AG04449 (cell line): ENCODE data around the gene PRKN.

Experiments
- CTCF ChIA-PET: fragments of 350-600 bp; formaldehyde crosslinking; extraction: SDS; loops from one replicate; lab custom pipeline; 2021; ENCODE audit warnings: antibody characterized with exemption; lab: Yijun Ruan, JAX
- POLR2A ChIA-PET: fragments of 400-600, 350-600 bp; formaldehyde crosslinking; extraction: SDS; loops from one replicate; lab custom pipeline; 2020; ENCODE audit warnings: antibody characterized with exemption, inconsistent platforms; lab: Yijun Ruan, JAX
- DNase-seq: peaks from one replicate; pipeline ENCODE4 v3.0.0-alpha.2; 2010; ENCODE audit warnings: low read depth, low spot score
- H3K4me3 ChIP-seq: 2 replicates; pipeline ENCODE4 v1.5.1; 2011; ENCODE audit warnings: low read depth, mild to moderate bottlenecking, control low read depth, low read length
- CTCF ChIP-seq: IDR thresholded peaks from one replicate; pipeline ENCODE4 v1.5.1; 2011; ENCODE audit warnings: mild to moderate bottlenecking, moderate library complexity, low read length, control low read depth, inconsistent platforms; ENCODE audit not compliant: insufficient read depth; ENCODE audit errors: missing control alignments

Gene PRKN

GRCh38 chr6:162179196-162179951 lies 548.2 kb downstream of the PRKN start:
- CTCF ChIA-PET: no interaction called here
- no peak for DNase-seq
- POLR2A ChIA-PET: interaction anchor here (0.5 kb wide), 1 partner anchor 12 kb away, joined by 3 read pairs; no protein-coding TSS in a partner anchor
- no peak for TF ChIP-seq CTCF
- no peak overlapping the region for H3K4me3 ChIP-seq

- TF ChIP-seq CTCF: no peak
- POLR2A ChIA-PET: no interaction called here
- no peak for DNase-seq
- H3K4me3 ChIP-seq: no peak overlapping the region
- CTCF ChIA-PET: no interaction called here
Observed at GRCh38 chr6:162178666-162179065, 548.9 kb downstream of the PRKN start.

- ChIA-PET CTCF (no interaction called here), POLR2A (no interaction called here)
- TF ChIP-seq CTCF: no peak
- no peak overlapping the region for H3K4me3 ChIP-seq
- no peak for DNase-seq
Observed at GRCh38 chr6:162178266-162178665, 549.3 kb downstream of the PRKN start.

GRCh38 chr6:162177746-162178145 lies 549.8 kb downstream of the PRKN start:
- no peak overlapping the region for H3K4me3 ChIP-seq
- no peak for TF ChIP-seq CTCF
- CTCF ChIA-PET: no interaction called here
- POLR2A ChIA-PET: no interaction called here
- DNase-seq: no peak

GRCh38 chr6:162173466-162173865 lies 554.1 kb downstream of the PRKN start:
- no peak for DNase-seq
- TF ChIP-seq CTCF: no peak
- CTCF ChIA-PET: no interaction called here
- H3K4me3 ChIP-seq: no peak overlapping the region
- POLR2A ChIA-PET: no interaction called here

GRCh38 chr6:162165479-162165878 lies 562.1 kb downstream of the PRKN start:
- TF ChIP-seq CTCF: no peak
- ChIA-PET POLR2A (no interaction called here), CTCF (no interaction called here)
- DNase-seq: no peak
- H3K4me3 ChIP-seq: no peak overlapping the region
